HepG2 (cell line): ENCODE measurements around the gene ZC3H7B. TPM values are rescaled to one million over a fixed set of nuclear protein-coding genes. Genes with fewer than 3 reads are reported as not detected.

ENCODE experiments used
- AHR ChIP-seq: IDR thresholded peaks from 2 replicates; pipeline ENCODE4 v1.6.1; 2018; ENCODE audit warnings: missing genetic modification reagents, missing compliant biosample characterization
- ATAD3A ChIP-seq: sonication (generic); formaldehyde crosslinking; IDR thresholded peaks from 2 replicates; pipeline ENCODE4 v1.4.0; 2020; ENCODE audit warnings: missing genetic modification reagents
- DBP ChIP-seq: sonication (generic); formaldehyde crosslinking; IDR thresholded peaks from 2 replicates; pipeline ENCODE4 v1.4.0; 2020; ENCODE audit warnings: missing genetic modification reagents; ENCODE audit errors: not compliant biosample characterization
- DPF2 ChIP-seq: sonication (generic); formaldehyde crosslinking; IDR thresholded peaks from 2 replicates; pipeline ENCODE4 v1.4.0; 2020; ENCODE audit warnings: mild to moderate bottlenecking, low read depth, missing genetic modification reagents, borderline replicate concordance
- DRAP1 ChIP-seq: IDR thresholded peaks from 2 replicates; pipeline ENCODE4 v1.6.1; 2016; ENCODE audit warnings: missing genetic modification reagents, missing compliant biosample characterization
- ETS1 ChIP-seq: sonication (generic); formaldehyde crosslinking; IDR thresholded peaks from 2 replicates; pipeline ENCODE4 v1.4.0; 2020; ENCODE audit warnings: missing genetic modification reagents
- FLYWCH1 ChIP-seq: sonication (generic); formaldehyde crosslinking; IDR thresholded peaks from 2 replicates; pipeline ENCODE4 v1.8.1; 2023; ENCODE audit warnings: mild to moderate bottlenecking, missing genetic modification reagents
- IKZF1 ChIP-seq: fragments of 450-650 bp; IDR thresholded peaks from 2 replicates; pipeline ENCODE4 v1.7.1; 2016
- KDM1A ChIP-seq: IDR thresholded peaks from 2 replicates; pipeline ENCODE4 v1.6.1; 2016; ENCODE audit warnings: missing compliant biosample characterization
- KDM5B ChIP-seq: sonication (generic); formaldehyde crosslinking; IDR thresholded peaks from 2 replicates; pipeline ENCODE4 v1.4.0; 2020; ENCODE audit warnings: missing genetic modification reagents, mild to moderate bottlenecking, borderline replicate concordance
- MAFK ChIP-seq, 2 experiments: IDR thresholded peaks in 1 of 2; conservative IDR thresholded peaks in 1 of 2; 2 replicates each; pipeline ENCODE4 v1.6.1; 2011; ENCODE audit warnings: improper control_type of control experiment in 2 of 2, low read length in 2 of 2
- MIER2 ChIP-seq: IDR thresholded peaks from 2 replicates; pipeline ENCODE4 v1.6.1; 2016; ENCODE audit warnings: missing biosample characterization, missing genetic modification reagents
- MLX ChIP-seq: IDR thresholded peaks from 2 replicates; pipeline ENCODE4 v1.6.1; 2016
- RFX5 ChIP-seq: IDR thresholded peaks from 2 replicates; pipeline ENCODE4 v1.6.1; 2011; ENCODE audit warnings: low read depth, low read length, improper control_type of control experiment
- SNAPC5 ChIP-seq: sonication (generic); formaldehyde crosslinking; IDR thresholded peaks from 2 replicates; pipeline ENCODE4 v1.8.1; 2023; ENCODE audit warnings: mild to moderate bottlenecking, missing genetic modification reagents, borderline replicate concordance
- TCF12 ChIP-seq, 2 experiments: fragments of 450-650 bp in 1 of 2; sonication (generic) in 1 of 2; formaldehyde crosslinking in 1 of 2; IDR thresholded peaks; 2 replicates each; pipeline versions ENCODE4 v1.6.1 to v1.8.0; 2017 to 2022; ENCODE audit warnings: antibody characterized with exemption in 1 of 2, mild to moderate bottlenecking in 1 of 2, missing genetic modification reagents in 1 of 2, moderate library complexity in 1 of 2
- ZFAT ChIP-seq: sonication (generic); formaldehyde crosslinking; conservative IDR thresholded peaks from 2 replicates; pipeline ENCODE4 v1.8.1; 2023; ENCODE audit warnings: missing genetic modification reagents, inconsistent platforms
- ZFP36L1 ChIP-seq: sonication (generic); formaldehyde crosslinking; IDR thresholded peaks from 2 replicates; pipeline ENCODE4 v1.8.0; 2022; ENCODE audit warnings: mild to moderate bottlenecking, missing genetic modification reagents, moderate library complexity
- ZNF10 ChIP-seq: sonication (generic); formaldehyde crosslinking; IDR thresholded peaks from 2 replicates; pipeline ENCODE4 v1.4.0; 2020; ENCODE audit warnings: mild to moderate bottlenecking, low read depth, missing genetic modification reagents, borderline replicate concordance
- ZNF124 ChIP-seq: sonication (generic); formaldehyde crosslinking; IDR thresholded peaks from 2 replicates; pipeline ENCODE4 v1.4.0; 2020; ENCODE audit warnings: missing genetic modification reagents
- ZNF138 ChIP-seq: sonication (generic); formaldehyde crosslinking; IDR thresholded peaks from 2 replicates; pipeline ENCODE4 v1.5.0; 2020; ENCODE audit warnings: mild to moderate bottlenecking, low read depth, missing genetic modification reagents
- ZNF280B ChIP-seq: sonication (generic); formaldehyde crosslinking; IDR thresholded peaks from 2 replicates; pipeline ENCODE4 v1.5.0; 2020; ENCODE audit warnings: missing genetic modification reagents, mild to moderate bottlenecking, borderline replicate concordance
- ZNF572 ChIP-seq: sonication (generic); formaldehyde crosslinking; IDR thresholded peaks from 2 replicates; pipeline ENCODE4 v1.5.1; 2020; ENCODE audit warnings: mild to moderate bottlenecking, missing genetic modification reagents
- ZNF790 ChIP-seq: sonication (generic); formaldehyde crosslinking; IDR thresholded peaks from 2 replicates; pipeline ENCODE4 v1.8.0; 2022; ENCODE audit warnings: missing genetic modification reagents, mild to moderate bottlenecking, borderline replicate concordance
- polyA plus RNA-seq, 8 experiments: library from polyadenylated mRNA; depleted of rRNA in 3 of 8; stranded (reverse) in 7 of 8; unstranded in 1 of 8; fragments of >200 nt; fragmentation: Illumina TruSeq in 4 of 8; extraction: Trizol in 4 of 8; gene quantifications; 2 replicates each; pipeline versions ENCODE4 v1.2.1 to v1.2.3, GENCODE V29; 2011 to 2016; ENCODE audit warnings: low read depth in 4 of 8, missing spikeins in 1 of 8, mixed read lengths in 1 of 8; ENCODE audit not compliant: insufficient read depth in 1 of 8
- total RNA-seq, 5 experiments: library from RNA; depleted of rRNA; stranded (reverse); fragments of >200 nt; fragmentation: Illumina TruSeq; extraction: Trizol; gene quantifications; 2 replicates each; pipeline ENCODE4 v1.2.3, GENCODE V29; 2016; ENCODE audit warnings: low read depth in 1 of 5

Gene ZC3H7B
- total and polyA plus RNA-seq, 2 of the 13 experiments (the other 11 are each of a cell fraction or from before 2014, with no cell fraction given): 26.4 to 37.2 TPM

- TF ChIP-seq KDM1A (no peak), ZNF138 (no peak), ZNF124 (CRISPR knock-in tag) (no peak), TCF12 (IDR thresholded peaks at IDR 0.05) (no peak), TCF12 (CRISPR knock-in tag; IDR thresholded peaks at IDR 0.05) (no peak), MLX (0 out of 2 replicates have a peak, but pooled peaks have one; percentile 14), IKZF1 (no peak), ZFP36L1 (CRISPR knock-in tag) (no peak), ZNF572 (CRISPR knock-in tag) (no peak), ZFAT (CRISPR knock-in tag) (no peak), KDM5B (CRISPR knock-in tag) (peak; percentile 80; the same call in 1 of the 2 replicates), ATAD3A (CRISPR knock-in tag) (no peak), FLYWCH1 (CRISPR knock-in tag) (no peak), ZNF280B (no peak), MAFK (conservative IDR thresholded peaks at IDR 0.05 in 1 of 2, IDR thresholded peaks at IDR 0.05 in 1 of 2; ENCODE audit: low read length in 2 of 2) (no peak), DBP (CRISPR knock-in tag) (no peak), ZNF790 (CRISPR knock-in tag) (no peak), ETS1 (CRISPR knock-in tag) (no peak), SNAPC5 (CRISPR knock-in tag) (no peak), AHR (no peak), DRAP1 (CRISPR knock-in tag) (no peak; the same call in 1 of the 2 replicates), ZNF10 (CRISPR knock-in tag) (no peak), MIER2 (CRISPR knock-in tag) (no peak), DPF2 (no peak; the same call in 1 of the 2 replicates), RFX5 (no peak)
Measured at GRCh38 chr22:41380993-41381328, 79.6 kb downstream of the ZC3H7B start (continued).
